Subcutaneous abdominal adipose tissue (tissue), 5 donors: ENCODE results near the gene RCOR3.
"Not testable (repeated sequence)": the region's sequence is repeated elsewhere in the genome, so short reads cannot be mapped to it uniquely, and the experiment has no call there.

Experiments used
- H3K27ac ChIP-seq: one replicate; pipeline ENCODE4 v1.7.0; 2013; ENCODE audit warnings: low read depth, mild to moderate bottlenecking, inconsistent platforms, low read length, moderate library complexity
- H3K27me3 ChIP-seq, 5 donors: one replicate each; pipeline ENCODE4 v1.7.0; 2013; ENCODE audit warnings: low read length in 5 of 5, inconsistent platforms in 1 of 5; ENCODE audit not compliant: control insufficient read depth in 5 of 5, insufficient read depth in 4 of 5
- H3K36me3 ChIP-seq, 5 donors: one replicate each; pipeline ENCODE4 v1.7.0; 2013; ENCODE audit warnings: low read length in 5 of 5; ENCODE audit not compliant: control insufficient read depth in 5 of 5, insufficient read depth in 5 of 5
- H3K4me1 ChIP-seq, 5 donors: one replicate each; pipeline ENCODE4 v1.7.0; 2013; ENCODE audit warnings: low read length in 5 of 5, mild to moderate bottlenecking in 3 of 5, moderate library complexity in 1 of 5; ENCODE audit not compliant: control insufficient read depth in 5 of 5, insufficient read depth in 5 of 5
- H3K4me3 ChIP-seq, 5 donors: one replicate each; pipeline ENCODE4 v1.7.0; 2013; ENCODE audit warnings: low read length in 5 of 5, low read depth in 1 of 5
- H3K9ac ChIP-seq, 5 donors: one replicate each; pipeline ENCODE4 v1.7.0; 2013; ENCODE audit warnings: low read length in 5 of 5, mild to moderate bottlenecking in 4 of 5, moderate library complexity in 3 of 5
- H3K9me3 ChIP-seq, 5 donors: one replicate each; pipeline ENCODE4 v1.7.0; 2013; ENCODE audit warnings: low read length in 5 of 5; ENCODE audit not compliant: control insufficient read depth in 5 of 5
- donor health status: healthy.
- donor health status: healthy.
- donor health status: healthy.
- donor health status: healthy.
- donor health status: healthy.

The RCOR3 gene

DNA sequence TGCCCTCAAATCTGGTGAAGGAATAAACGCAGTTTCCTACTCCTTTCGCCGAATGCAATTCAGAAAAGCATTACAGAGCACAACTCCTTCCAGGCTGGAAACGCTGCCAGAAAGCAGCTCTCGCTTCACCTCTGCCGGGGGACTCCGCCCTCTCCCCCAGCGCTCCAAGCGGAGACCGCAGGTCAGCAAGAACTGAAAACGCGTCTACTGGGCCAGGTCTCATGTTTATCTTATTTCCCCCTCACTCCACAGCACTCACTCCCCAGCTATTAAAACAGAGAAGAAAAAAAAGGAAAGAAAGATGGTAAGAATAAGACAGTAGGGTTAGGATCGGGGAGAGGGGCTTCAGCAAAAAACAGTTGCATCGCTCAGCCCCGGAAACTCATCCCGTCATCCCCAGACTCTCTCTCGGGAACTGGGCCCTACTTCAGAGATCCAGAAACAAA, 833 bp upstream of the RCOR3 start:
- peak overlapping the region; percentile 91 for H3K27ac ChIP-seq
- H3K4me1 ChIP-seq, result peaks cover 0 to 27% (median 24%) of the 10 kb centered on the region in 5 donors
- H3K27me3 ChIP-seq, result no peaks in the 10 kb centered on the region
- H3K36me3 ChIP-seq, result no peaks in the 10 kb centered on the region
- H3K4me3 ChIP-seq, result peak overlapping the region; percentile 69 to 87 (median 84)
- H3K9me3 ChIP-seq, result no peaks in the 10 kb centered on the region
- H3K9ac ChIP-seq, result peak overlapping the region; percentile 40 to 89 (median 86)

GRCh38 chr1:211259638-211260126, 516 bp downstream of the RCOR3 start:
- Histone ChIP-seq H3K27me3 (no peaks in the 10 kb centered on the region), H3K9me3 (no peaks in the 10 kb centered on the region), H3K9ac (peak overlapping the region in 4 of 5 donors; percentile 65 to 85 (median 73)), H3K36me3 (no peaks in the 10 kb centered on the region), H3K27ac (peak overlapping the region; percentile 91), H3K4me3 (peak overlapping the region; percentile 69 to 93 (median 82)), H3K4me1 (peaks cover 0 to 27% (median 24%) of the 10 kb centered on the region in 5 donors)

- no peaks in the 10 kb centered on the region for H3K9me3 ChIP-seq
- peak overlapping the region; percentile 56 to 78 (median 70) for H3K9ac ChIP-seq
- no peaks in the 10 kb centered on the region for H3K27me3 ChIP-seq
- H3K36me3 ChIP-seq, result no peaks in the 10 kb centered on the region
- peak overlapping the region; percentile 76 for H3K27ac ChIP-seq
- peak overlapping the region; percentile 69 to 93 (median 82) for H3K4me3 ChIP-seq
- H3K4me1 ChIP-seq, result peaks cover 0 to 27% (median 24%) of the 10 kb centered on the region in 5 donors
These were observed 1.3 kb downstream of the RCOR3 start for GRCh38 chr1:211260141-211261107.

DNA sequence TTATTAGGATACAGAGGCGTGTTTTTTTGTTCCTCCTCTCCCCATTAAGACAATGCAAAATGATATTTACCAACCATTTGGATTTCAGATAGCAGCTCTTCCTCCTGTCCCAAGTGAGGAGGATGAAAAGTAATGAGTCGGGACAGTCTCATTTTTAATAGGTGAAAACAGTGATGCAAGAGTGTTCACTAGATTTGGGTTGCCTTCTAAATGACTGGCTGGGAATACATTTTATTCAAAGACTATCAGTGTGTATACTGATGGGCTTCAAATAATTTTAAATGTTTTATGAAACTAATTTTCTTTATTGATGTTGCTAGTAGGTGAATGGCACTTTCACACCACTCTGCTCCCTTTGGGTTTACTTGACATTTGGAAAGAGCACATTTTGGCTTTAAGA, 2.1 kb downstream of the RCOR3 start:
- Histone ChIP-seq H3K27me3 (no peaks in the 10 kb centered on the region), H3K36me3 (no peaks in the 10 kb centered on the region), H3K9ac (peak overlapping the region; percentile 56 to 78 (median 70)), H3K4me3 (peak overlapping the region; percentile 69 to 93 (median 82)), H3K9me3 (no peaks in the 10 kb centered on the region), H3K4me1 (peaks cover 0 to 27% (median 24%) of the 10 kb centered on the region in 5 donors), H3K27ac (peak overlapping the region; percentile 76)

DNA sequence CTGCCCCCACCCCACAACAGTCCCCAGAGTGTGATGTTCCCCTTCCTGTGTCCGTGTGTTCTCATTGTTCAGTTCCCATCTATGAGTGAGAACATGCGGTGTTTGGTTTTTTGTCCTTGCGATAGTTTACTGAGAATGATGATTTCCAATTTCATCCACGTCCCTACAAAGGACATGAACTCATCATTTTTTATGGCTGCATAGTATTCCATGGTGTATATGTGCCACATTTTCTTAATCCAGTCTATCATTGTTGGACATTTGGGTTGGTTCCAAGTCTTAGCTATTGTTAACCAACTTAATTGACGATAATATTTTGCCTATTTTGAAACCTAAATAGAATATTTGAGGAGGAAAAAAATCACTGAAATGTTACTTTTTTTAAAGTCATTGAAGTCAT, 3.9 kb downstream of the RCOR3 start:
- not testable (repeated sequence) for H3K9me3 ChIP-seq
- peaks cover 0 to 16% (median 13%) of the 10 kb centered on the region in 5 donors for H3K4me1 ChIP-seq

GRCh38 chr1:211267204-211267857, 8.2 kb downstream of the RCOR3 start:
- Histone ChIP-seq H3K4me3 (no peak overlapping the region), H3K4me1 (no peaks in the 10 kb centered on the region), H3K9me3 (no peaks in the 10 kb centered on the region), H3K9ac (no peak overlapping the region), H3K36me3 (peaks cover 15 to 24% (median 21%) of the 10 kb centered on the region in 5 donors), H3K27me3 (no peaks in the 10 kb centered on the region), H3K27ac (no peak overlapping the region)

More for the DNA sequence above, 3.9 kb downstream of the RCOR3 start:
- not testable (repeated sequence) for H3K4me3 ChIP-seq, H3K27me3 ChIP-seq, H3K9ac ChIP-seq, H3K27ac ChIP-seq
- H3K36me3 ChIP-seq, result peaks cover 5 to 13% (median 7%) of the 10 kb centered on the region in 5 donors

DNA sequence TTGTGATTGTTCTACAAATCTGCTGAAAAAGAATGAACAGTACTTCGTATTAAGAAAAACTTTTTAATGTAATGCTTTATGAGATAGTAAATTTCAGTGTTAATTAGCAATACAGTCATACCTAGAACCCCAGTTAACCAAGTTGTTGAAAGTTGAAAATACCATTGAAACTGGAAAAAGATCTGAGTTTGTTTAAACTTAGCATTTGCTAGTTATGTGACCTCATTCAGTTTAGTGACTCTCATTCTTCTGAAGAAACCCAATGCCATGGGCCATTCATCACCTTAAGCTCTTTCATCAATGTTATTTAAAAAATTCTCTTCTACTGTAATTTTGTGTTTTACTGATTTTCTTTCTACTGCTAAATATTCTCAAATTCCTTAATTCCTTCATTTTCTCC, 20.2 kb downstream of the RCOR3 start:
- Histone ChIP-seq H3K27ac (peak overlapping the region; percentile 5), H3K4me3 (no peak overlapping the region), H3K9me3 (no peaks in the 10 kb centered on the region), H3K9ac (no peak overlapping the region), H3K27me3 (no peaks in the 10 kb centered on the region), H3K36me3 (peaks cover 23 to 52% (median 38%) of the 10 kb centered on the region in 5 donors), H3K4me1 (peaks cover 0 to 20% (median 5%) of the 10 kb centered on the region in 5 donors)

DNA sequence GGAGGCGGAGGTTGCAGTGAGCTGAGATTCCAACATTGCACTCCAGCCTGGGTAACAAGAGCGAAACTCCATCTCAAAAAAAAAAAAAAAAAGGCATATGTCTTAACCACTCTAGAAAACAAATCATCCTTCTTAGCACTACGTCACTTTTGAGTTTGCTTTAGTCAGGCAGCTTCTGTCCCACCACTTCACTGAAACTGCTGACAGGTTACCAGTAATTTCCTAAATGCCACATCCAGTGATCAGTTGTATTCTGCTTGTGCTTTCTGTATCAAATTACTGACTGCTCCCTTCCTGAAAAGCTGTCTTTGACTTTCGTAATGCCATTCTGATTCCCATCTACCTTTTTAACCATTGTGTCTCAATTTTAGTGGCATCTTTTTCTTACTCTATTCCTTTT, 21.7 kb downstream of the RCOR3 start:
- Histone ChIP-seq H3K4me1 (peaks cover 0 to 14% (median 4%) of the 10 kb centered on the region in 5 donors), H3K36me3 (peaks cover 29 to 62% (median 38%) of the 10 kb centered on the region in 5 donors), H3K9me3 (no peaks in the 10 kb centered on the region), H3K27me3 (no peaks in the 10 kb centered on the region), H3K9ac (no peak overlapping the region), H3K4me3 (no peak overlapping the region), H3K27ac (no peak overlapping the region)

GRCh38 chr1:211281320-211282022, 22.3 kb downstream of the RCOR3 start:
- Histone ChIP-seq H3K9me3 (no peaks in the 10 kb centered on the region), H3K36me3 (peaks cover 29 to 64% (median 36%) of the 10 kb centered on the region in 5 donors), H3K9ac (no peak overlapping the region), H3K27ac (no peak overlapping the region), H3K4me1 (peaks cover 0 to 10% (median 4%) of the 10 kb centered on the region in 5 donors), H3K27me3 (no peaks in the 10 kb centered on the region), H3K4me3 (no peak overlapping the region)
